GM21381 (cell line): ENCODE measurements around the gene ADAMTS3.

Experiments used
- ATAC-seq: cut with Tn5 transposase; IDR thresholded peaks from one replicate; pipeline ENCODE4 v1.9.1; 2021; ENCODE audit warnings: mild to moderate bottlenecking, moderate library complexity; ENCODE audit not compliant: unreplicated experiment

The ADAMTS3 gene

GRCh38 chr4:72418458-72418857, 150.6 kb downstream of the ADAMTS3 start:
- ATAC-seq: no peak

DNA sequence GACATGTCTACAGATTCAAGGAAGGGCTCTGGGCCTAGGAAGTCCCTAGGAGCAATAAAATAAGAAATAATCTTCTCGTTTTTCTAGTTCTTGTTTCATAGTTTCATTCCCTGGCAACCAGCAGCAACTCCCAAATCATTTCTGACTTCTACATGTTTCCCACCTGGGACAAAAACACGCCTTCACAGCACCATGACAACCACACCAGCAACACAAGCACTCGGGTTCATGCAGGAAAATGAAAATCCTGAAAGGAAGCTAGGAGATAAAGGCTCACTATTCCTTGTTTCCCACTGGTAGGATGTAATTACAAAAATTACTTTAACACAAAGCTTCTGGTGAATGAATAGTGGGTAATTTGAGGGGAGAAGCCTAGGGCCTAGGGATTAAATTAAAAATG, 158.9 kb downstream of the ADAMTS3 start:
- no peak for ATAC-seq

DNA sequence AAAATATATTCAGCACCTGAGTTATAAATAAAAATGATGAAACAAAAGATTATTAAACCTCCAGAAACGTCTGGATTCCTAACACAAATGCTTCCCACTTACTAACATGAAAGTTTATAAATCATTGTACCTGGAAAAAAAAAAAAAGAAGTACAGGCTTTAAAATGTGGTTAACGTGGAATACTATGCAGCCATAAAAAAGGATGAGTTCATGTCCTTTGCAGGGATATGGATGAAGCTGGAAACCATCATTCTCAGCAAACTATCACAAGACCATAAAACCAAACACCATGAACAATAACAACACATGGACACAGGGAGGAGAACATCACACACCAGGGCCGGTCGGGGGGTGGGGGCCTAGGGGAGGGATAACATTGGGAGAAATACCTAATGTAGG, 160.5 kb downstream of the ADAMTS3 start:
- no peak for ATAC-seq

DNA sequence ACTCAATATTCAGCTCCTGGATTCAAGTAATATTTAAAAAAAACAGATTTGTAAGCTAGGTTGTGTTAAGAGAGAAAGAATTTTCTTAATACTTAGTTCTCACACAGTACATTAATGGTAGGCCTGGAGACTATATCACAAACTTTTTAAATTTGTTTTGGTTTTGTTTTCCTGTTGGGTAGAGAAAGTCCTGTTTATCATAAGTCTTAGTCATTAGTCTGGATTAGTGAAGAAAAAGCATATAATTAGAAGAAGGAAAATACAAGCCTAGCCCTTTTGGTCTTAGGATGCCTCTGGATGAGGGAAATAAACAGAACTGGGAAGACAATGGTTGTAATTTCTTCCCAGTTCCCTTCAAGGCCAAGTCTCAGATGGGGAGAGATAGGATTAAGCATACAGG, 163.6 kb downstream of the ADAMTS3 start:
- ATAC-seq: no peak

GRCh38 chr4:72397314-72397713, 171.7 kb downstream of the ADAMTS3 start:
- ATAC-seq: no peak

DNA sequence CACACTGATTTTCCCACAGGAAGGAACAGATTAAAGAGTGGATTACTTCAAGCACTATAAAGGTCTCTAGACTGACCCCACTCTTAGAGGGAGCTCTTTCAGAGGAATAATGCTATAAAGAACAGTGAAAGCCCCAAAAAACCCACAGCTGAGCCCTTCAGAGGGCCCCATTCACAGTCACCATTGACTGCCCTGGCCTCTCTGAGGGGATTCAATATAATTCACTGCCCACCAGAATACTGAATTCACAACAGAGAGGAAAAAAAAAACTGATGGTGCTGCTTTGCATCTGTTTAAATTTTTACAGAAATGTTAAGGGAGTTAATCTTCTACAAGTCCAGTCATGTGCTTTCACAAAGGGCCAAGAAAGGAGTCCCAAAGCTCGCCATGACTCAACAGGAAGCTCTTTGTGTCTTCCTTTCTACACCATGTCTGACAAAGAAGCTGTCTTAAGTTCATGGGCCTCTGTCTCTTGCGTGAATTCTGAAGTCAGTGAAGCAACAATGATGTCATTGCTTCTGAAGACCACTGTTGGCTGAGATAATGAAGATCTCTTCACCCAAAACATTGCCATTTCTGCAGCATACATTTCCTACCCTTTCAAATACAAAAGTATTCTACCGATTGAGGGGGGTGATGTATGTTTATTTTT, 174.9 kb downstream of the ADAMTS3 start:
- no peak for ATAC-seq

DNA sequence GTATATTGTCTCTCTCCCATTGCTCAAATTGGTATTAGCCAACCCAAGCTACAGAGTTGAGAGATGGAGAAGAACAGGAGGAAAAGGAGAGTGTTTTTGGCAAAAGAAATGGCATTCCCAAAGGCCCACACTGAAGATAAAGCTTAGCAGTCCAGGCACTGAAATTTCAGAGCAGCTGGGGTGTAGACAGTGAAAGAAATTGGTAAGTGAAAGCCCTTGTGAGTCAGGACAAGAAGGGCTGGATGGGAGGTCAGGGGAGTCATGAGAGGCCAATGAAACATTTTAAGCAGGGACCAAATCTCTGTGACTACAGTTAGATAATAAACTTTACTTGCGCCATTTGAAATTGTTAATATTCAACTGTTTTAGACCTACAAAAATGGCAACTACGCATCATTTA, 177.7 kb downstream of the ADAMTS3 start:
- no peak for ATAC-seq

- ATAC-seq: no peak
Measured at GRCh38 chr4:72390409-72390808, 178.6 kb downstream of the ADAMTS3 start.

DNA sequence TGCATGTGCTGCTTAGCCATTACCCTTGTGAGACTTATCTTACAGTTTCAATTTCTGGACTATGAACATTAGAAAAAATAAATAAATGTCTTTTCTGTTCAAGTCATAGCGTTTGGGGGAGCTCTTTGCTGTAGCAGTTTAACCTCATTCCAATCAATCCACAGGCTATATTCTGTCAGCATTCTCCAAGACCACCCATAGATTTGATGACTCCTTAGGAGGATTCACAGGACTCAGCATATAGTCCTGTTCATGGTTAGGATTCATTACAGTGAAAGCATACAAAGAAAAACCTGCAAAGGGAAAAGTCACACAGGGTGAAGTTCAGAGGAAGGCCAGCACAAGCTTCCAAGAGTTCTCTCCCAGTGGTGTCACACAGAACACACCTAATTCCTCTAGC, 180.5 kb downstream of the ADAMTS3 start:
- ATAC-seq: no peak

DNA sequence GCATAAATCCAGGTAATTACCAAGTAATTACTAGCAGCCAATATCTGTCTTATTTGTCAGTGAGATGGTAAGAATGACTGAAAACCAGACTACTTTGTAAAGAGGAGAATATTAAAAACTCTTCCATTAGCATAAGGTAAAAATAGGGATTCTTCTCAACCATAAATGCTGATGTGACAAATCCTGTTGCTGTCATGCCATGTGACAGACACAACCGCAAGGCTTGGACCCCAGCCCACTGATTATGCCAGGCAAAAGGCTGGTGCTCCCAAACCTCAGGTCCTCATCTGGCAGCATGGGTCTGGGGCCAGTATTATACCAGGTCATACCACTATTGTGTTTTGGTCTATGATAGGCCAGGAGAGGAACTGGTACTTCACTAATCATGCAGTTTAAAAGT, 181.1 kb downstream of the ADAMTS3 start:
- no peak for ATAC-seq

GRCh38 chr4:72383439-72383838, 185.6 kb downstream of the ADAMTS3 start:
- ATAC-seq: no peak

DNA sequence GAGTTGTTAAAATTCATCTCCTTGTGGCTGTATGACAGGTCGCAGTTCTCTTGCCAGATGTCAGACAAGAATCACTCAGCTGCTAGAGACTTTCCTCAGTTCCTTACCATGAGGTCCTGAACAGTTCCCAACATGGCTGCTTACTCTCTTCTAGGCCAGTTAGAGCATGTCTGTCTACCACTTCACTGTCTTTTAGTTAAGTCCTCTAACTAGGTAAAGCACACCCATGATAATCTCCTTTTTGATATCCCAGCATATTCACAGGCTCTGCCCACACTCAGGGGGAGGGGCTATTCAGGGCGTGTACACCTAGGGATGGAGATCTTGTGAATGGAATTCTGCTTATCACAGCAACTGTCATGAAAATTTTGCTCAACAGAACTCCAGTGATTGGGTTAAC, 190.1 kb downstream of the ADAMTS3 start:
- no peak for ATAC-seq

GRCh38 chr4:72377491-72378194, 191.4 kb downstream of the ADAMTS3 start:
- ATAC-seq: no peak

DNA sequence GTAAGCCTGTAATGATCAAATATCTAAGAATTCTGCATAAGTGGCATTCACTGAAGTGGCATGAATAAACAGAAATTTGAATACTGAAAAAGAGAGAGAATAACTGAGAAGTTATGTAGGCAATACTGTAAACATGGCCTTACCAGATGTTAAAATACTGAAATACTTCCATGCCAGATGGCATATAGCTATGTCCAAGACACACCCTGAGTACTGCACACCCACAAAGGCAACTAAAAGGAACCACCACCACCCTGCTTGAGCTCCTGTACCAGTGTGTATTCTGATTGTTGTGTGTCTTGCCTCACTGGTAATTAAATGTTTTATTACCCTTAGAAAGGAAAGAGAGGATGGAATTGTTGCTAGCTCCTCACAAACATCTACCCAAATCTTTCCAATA, 192.1 kb downstream of the ADAMTS3 start:
- ATAC-seq: no peak

DNA sequence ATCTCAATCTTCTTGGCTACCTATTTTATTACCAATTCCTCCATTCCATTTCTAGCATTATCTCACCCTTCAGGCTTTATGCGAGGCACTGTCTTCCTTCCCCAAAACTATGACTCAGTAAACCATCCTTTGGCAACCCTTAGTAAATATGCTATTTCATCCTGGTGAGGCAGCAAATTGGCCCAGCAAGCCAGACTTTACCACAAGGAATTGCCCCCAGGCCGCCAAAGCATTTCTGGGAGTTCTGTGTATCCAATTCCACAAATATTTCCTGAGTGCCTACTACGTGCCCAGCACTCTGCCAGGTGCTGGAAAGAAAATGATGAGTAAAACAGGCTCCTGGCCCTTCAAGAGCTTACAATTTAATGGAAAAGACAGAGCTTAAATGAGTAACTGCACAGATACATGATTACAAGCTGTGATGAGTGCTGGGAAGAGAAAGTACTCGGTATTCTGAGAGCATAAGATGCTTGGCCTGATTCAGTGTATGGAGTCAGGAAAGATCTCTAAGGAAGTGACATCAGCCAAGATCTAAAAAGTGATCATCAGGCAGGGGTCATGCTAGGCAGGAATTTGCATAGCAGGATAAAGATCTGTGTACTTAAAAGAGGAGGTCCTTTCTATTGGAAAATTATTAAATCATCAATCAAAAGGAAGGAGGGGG, 193.8 kb downstream of the ADAMTS3 start:
- no peak for ATAC-seq

- no peak for ATAC-seq
Measured at GRCh38 chr4:72374159-72374558, 194.9 kb downstream of the ADAMTS3 start.

GRCh38 chr4:72366601-72367000, 202.4 kb downstream of the ADAMTS3 start:
- ATAC-seq: no peak

DNA sequence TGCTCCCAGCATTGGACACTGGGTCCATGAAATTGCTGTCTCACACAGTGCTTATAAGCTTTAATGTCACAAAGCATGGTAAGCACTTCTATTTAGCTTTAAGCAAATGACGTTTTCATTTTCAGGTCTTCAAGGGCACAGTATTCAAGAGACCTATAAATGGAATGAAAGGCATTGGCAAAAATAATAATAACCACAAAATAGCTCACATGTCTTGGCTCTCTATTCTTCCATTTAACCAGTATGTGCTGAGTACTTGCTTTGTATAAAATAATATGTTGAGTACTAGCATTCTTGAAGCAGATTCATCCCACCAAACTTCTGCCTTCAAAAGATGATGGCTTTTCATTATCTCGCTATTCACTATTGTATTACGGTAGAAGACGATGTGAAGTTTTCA, 203.0 kb downstream of the ADAMTS3 start:
- ATAC-seq: no peak

DNA sequence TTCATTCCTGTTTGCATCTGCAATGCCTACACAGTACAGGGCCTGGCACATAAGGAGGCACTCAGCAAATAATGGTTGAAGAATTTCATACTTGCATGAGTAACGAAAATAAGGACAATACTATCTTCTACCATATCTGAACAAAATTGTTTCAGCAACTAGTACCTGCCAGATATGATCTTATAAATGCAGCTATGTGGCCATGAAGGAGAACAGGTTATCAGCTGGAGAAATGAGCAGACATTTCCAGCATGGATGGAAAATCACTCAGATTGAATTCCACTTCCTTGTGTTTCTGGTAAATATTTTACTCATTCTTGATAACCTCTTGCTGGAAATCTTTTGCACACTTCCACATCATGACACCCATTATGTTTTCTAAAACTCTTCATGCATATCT, 204.0 kb downstream of the ADAMTS3 start:
- no peak for ATAC-seq

- no peak for ATAC-seq
Measured at GRCh38 chr4:72360075-72360474, 208.9 kb downstream of the ADAMTS3 start.

DNA sequence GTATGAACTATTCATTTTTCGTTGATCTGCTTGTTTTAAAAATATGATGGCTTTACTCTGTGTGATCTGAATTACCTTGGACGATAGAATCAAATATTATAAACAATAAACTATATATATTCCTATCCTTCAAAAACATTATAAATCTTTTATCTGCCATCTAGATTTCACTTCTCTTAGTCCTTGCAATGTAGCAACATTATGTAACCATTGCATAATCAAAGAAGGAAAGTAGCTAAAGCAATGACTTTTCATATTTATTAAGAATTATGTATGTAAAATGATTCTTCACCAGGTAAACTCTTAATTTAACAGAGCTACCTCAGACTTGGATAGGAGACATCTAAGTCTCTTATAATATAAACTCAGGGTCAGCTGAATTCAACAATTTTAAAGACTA, 210.5 kb downstream of the ADAMTS3 start:
- ATAC-seq: no peak

DNA sequence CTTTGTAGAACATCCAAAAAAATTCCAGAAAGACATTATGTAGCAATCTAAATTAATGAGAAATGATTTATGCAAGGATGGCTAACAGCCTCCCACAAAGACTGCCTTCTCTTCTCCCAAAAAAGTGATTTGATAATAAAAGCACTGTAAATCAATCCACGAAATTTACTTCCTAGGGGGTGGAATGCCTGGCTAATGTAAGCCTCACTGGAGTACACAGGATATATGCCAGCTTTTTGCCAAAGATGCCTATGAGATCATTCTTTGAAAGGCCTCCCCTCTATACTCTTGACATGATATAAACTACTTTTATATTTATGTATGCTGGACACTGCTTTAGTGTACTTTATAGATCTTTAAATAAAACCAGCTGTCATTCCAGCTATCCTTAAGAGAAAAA, 211.1 kb downstream of the ADAMTS3 start:
- no peak for ATAC-seq
